Right lobe of liver (tissue), 4 donors: Measurements from ENCODE around the gene LRRC73.

ENCODE experiments used
- POLR2A ChIP-seq: fragments of 450-650 bp; IDR thresholded peaks from one replicate; pipeline ENCODE4 v1.6.1; 2017; ENCODE audit warnings: antibody characterized with exemption, mild to moderate bottlenecking
- TF ChIP-seq, protein P1 (sequence below), 4 donors: fragments of 200-600 bp in 3 of 4; fragments of 450-650 bp in 1 of 4; IDR thresholded peaks; one replicate each; pipeline versions ENCODE4 v1.5.1 to v1.8.0; 2016 to 2022; ENCODE audit warnings: antibody characterized with exemption in 4 of 4, mild to moderate bottlenecking in 2 of 4
- donor health status: DM: no; HTN: no; CAD: no.
- donor health status: DM: no; HTN: no; CAD: no.
- donor health status: DM: no; HTN: yes; CAD: no.

GRCh38 chr6:43520097-43520496 is 10.0 kb upstream of the LRRC73 start:
- no peak for TF ChIP-seq POLR2A
- TF ChIP-seq, protein P1, sequence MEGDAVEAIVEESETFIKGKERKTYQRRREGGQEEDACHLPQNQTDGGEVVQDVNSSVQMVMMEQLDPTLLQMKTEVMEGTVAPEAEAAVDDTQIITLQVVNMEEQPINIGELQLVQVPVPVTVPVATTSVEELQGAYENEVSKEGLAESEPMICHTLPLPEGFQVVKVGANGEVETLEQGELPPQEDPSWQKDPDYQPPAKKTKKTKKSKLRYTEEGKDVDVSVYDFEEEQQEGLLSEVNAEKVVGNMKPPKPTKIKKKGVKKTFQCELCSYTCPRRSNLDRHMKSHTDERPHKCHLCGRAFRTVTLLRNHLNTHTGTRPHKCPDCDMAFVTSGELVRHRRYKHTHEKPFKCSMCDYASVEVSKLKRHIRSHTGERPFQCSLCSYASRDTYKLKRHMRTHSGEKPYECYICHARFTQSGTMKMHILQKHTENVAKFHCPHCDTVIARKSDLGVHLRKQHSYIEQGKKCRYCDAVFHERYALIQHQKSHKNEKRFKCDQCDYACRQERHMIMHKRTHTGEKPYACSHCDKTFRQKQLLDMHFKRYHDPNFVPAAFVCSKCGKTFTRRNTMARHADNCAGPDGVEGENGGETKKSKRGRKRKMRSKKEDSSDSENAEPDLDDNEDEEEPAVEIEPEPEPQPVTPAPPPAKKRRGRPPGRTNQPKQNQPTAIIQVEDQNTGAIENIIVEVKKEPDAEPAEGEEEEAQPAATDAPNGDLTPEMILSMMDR (IDR thresholded peaks at IDR 0.05), result no peak
